Measurements from ENCODE around the gene SCNN1B. TPM values are rescaled to one million over a fixed set of nuclear protein-coding genes. Genes with fewer than 3 reads are reported as not detected.
A peak's percentile ranks its signal among the peaks of the same experiment; 100 is the strongest.

Gene SCNN1B
- total and polyA plus RNA-seq, 8 donors, result 0.47 to 2.3 (median 1.0) TPM

DNA sequence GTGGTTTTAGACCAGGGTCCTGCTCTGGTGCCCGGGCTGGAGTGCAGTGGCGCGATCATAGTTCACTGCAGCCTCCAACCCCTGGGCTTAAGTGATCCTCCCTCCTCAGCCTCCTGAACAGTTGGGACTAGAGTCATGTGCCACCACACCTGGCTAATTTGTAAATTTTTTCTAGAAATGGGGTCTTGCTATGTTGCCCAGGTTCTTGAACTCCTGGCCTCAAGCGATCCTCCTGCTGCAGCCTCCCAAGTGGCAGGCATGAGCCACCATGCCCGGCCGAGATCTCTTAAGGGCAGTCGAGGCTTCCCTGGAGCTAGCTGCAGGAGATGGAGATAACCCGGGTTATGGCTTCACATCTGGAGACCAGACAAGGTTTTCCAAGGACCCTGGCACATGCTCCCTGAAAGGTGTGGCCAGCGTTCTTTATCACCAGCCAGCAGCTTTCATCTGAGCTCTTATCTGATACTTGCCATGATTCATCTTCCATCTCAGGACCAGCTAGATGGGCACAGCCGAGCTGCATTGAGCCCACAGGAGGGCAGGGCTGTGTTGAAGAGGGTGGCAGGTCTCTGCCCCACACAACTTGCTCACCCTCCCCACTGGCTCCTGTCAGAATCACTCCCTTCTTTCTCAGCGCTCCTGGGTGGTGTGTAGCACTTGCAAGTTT is 28.6 kb downstream of the SCNN1B start:
- DNase-seq (no peak), FAIRE-seq (no peak), ATAC-seq (peak in 1 of 4 donors; percentile 17)
- Histone ChIP-seq H3K4me3 (no peak overlapping the region), H3K27me3 (no peaks in the 10 kb centered on the region), H3K36me3 (no peaks in the 10 kb centered on the region), H3K9me3 (no peaks in the 10 kb centered on the region), H3K4me1 (peaks cover 0 to 11% (median 6%) of the 10 kb centered on the region in 3 donors), H3K27ac (no peak overlapping the region)
- intact Hi-C loops (cut with DNase I), result no loop called here
- TF ChIP-seq, protein P1, sequence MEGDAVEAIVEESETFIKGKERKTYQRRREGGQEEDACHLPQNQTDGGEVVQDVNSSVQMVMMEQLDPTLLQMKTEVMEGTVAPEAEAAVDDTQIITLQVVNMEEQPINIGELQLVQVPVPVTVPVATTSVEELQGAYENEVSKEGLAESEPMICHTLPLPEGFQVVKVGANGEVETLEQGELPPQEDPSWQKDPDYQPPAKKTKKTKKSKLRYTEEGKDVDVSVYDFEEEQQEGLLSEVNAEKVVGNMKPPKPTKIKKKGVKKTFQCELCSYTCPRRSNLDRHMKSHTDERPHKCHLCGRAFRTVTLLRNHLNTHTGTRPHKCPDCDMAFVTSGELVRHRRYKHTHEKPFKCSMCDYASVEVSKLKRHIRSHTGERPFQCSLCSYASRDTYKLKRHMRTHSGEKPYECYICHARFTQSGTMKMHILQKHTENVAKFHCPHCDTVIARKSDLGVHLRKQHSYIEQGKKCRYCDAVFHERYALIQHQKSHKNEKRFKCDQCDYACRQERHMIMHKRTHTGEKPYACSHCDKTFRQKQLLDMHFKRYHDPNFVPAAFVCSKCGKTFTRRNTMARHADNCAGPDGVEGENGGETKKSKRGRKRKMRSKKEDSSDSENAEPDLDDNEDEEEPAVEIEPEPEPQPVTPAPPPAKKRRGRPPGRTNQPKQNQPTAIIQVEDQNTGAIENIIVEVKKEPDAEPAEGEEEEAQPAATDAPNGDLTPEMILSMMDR (IDR thresholded peaks at IDR 0.05), result no peak
- WGBS, 2 donors, result 62 to 72% methylated on average over 11 of the region's 11 CpGs

DNA sequence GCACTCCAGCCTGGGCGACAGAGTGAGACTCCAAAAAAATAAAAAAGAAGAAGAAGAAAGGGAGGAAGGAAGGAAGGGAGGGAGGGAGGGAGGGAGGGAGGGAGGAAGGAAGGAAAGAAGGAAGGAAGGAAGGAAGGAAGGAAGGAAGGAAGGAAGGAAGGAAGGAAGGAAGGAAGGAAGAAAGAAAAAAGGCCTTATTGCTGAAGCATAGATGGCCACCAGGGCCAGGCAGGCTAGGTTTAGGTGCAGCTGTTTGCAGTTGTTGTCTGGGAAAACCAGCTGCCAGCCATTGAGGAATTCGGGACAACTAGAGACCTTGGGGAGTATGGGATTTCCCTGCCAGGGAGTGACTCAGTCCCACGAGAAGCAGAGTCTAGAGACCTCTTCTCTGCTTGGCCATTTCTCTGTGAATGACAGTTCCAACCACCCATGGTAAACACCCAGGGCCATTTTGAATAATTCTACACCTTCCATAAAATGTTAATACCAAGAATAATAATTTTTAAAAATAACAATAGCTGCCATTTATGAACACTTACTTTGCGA is 31.0 kb downstream of the SCNN1B start:
- H3K4me1 ChIP-seq, result peaks cover 0 to 14% (median 6%) of the 10 kb centered on the region in 3 donors
- FAIRE-seq (no peak), ATAC-seq (peak in 1 of 4 donors; percentile 7), DNase-seq (no peak)
- intact Hi-C loops (cut with DNase I), result no loop called here
- H3K4me3 ChIP-seq, result no peak overlapping the region
- TF ChIP-seq, protein P1 (IDR thresholded peaks at IDR 0.05), result no peak
- no peak overlapping the region for H3K27ac ChIP-seq
- no peaks in the 10 kb centered on the region for H3K36me3 ChIP-seq
- no peaks in the 10 kb centered on the region for H3K27me3 ChIP-seq
- WGBS, 2 donors, result 80 to 81% methylated on average over 4 of the region's 4 CpGs
- no peaks in the 10 kb centered on the region for H3K9me3 ChIP-seq

DNA sequence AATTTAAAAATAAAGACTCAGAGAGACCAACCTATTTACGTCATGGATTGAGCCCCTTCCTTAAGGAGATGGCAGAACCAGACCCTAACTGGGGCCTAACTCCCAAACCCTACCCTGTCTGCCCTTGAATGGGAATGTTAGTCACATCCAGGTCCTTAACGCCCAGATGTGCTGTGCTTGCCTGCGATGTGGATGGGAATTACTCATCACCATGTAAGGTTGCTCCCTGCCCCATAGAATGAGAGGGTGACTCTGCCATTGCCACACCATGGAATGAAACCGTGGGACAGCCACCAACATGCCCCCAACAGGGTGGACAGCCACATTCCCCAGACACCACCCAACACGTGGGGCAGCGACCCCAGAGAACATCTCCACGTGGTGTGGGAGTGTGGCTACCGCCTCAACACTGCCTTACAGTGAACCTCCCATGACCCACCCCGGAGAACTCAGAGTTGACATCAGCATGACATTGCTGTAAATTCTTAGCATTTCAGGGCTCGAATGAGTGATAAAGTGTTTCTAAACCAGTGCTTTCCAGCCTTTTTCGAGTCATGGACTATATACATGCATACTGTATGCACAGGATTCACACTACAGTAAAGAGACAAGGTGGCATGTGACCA is 31.8 kb downstream of the SCNN1B start:
- DNase-seq (no peak), ATAC-seq (no peak), FAIRE-seq (no peak)
- H3K4me1 ChIP-seq, result peaks cover 0 to 14% (median 6%) of the 10 kb centered on the region in 3 donors
- 88% methylated on average over 11 of the region's 11 CpGs for WGBS, 2 donors
- TF ChIP-seq, protein P1 (IDR thresholded peaks at IDR 0.05), result no peak
- H3K9me3 ChIP-seq, result no peaks in the 10 kb centered on the region
- no peak overlapping the region for H3K27ac ChIP-seq
- H3K36me3 ChIP-seq, result no peaks in the 10 kb centered on the region
- intact Hi-C loops (cut with DNase I), result no loop called here
- H3K4me3 ChIP-seq, result no peak overlapping the region
- H3K27me3 ChIP-seq, result no peaks in the 10 kb centered on the region

DNA sequence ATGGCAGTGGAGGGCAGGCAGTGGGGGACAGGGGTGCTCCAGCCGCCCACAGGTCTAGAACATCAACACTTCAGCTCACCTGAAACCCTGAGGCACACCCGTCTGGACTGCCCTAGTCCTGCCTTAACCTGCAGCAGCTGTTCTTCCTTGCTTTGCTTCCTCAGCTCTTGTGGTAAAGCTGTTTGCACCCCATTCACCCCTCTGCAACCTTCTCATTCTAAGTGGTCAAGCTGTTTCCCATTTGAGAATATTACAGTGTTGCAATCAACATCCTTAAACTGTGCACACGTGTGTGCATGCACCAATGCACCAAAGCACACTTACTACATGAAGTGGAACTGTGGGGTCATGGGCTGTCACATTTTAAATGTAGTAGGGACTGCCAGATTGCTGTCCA is 32.4 kb downstream of the SCNN1B start:
- DNase-seq (no peak), FAIRE-seq (no peak), ATAC-seq (no peak)
- TF ChIP-seq, protein P1 (IDR thresholded peaks at IDR 0.05), result no peak
- Histone ChIP-seq H3K4me1 (peaks cover 0 to 14% (median 6%) of the 10 kb centered on the region in 3 donors), H3K27ac (no peak overlapping the region), H3K4me3 (no peak overlapping the region), H3K9me3 (no peaks in the 10 kb centered on the region), H3K36me3 (no peaks in the 10 kb centered on the region), H3K27me3 (no peaks in the 10 kb centered on the region)
- intact Hi-C loops (cut with DNase I), result no loop called here
- WGBS, 2 donors, result 86 to 90% methylated on average over 3 of the region's 3 CpGs

DNA sequence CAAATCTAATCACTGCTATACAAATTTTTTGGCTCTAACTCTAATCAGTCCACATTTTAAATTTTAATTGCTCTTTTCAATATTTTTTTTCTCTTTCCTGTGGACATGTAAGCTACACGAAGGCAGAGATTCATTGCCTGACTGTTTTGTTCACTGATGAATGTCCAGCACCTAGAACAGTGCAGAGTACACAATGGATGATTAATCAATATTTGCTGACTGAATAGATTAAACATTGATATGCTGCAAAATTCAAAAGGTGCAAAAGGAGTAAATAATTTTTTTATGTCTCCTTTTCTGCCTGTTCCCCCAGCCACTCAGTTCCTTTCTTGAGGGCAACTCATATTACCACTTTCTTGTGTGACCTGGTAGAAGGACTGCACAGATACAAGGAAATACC is 32.8 kb downstream of the SCNN1B start:
- peaks cover 0 to 14% (median 6%) of the 10 kb centered on the region in 3 donors for H3K4me1 ChIP-seq
- no peak overlapping the region for H3K27ac ChIP-seq
- H3K4me3 ChIP-seq, result no peak overlapping the region
- ATAC-seq, result peak; percentile 43 to 67 (median 49)
- DNase-seq, result no peak
- FAIRE-seq, result no peak
- H3K36me3 ChIP-seq, result no peaks in the 10 kb centered on the region
- intact Hi-C loops (cut with DNase I), result no loop called here
- 13 to 19% methylated on average over 1 of the region's 1 CpG for WGBS, 2 donors
- no peaks in the 10 kb centered on the region for H3K27me3 ChIP-seq
- TF ChIP-seq, protein P1 (IDR thresholded peaks at IDR 0.05), result no peak
- H3K9me3 ChIP-seq, result no peaks in the 10 kb centered on the region

Data from pancreas (tissue), 10 donors.